H1 (cell line): ENCODE results near the gene P4HA3. TPM values are rescaled to one million over a fixed set of nuclear protein-coding genes. Genes with fewer than 3 reads are reported as not detected.

ENCODE experiments used
- CTCF ChIA-PET: fragments of 300-600 bp; sonication (Branson Sonifier 250); formaldehyde crosslinking; loops from one replicate; lab custom pipeline; 2021; ENCODE audit not compliant: partially characterized antibody; lab: Charles Lee
- POLR2A ChIA-PET: fragments of 300-600 bp; sonication (Branson Sonifier 250); formaldehyde crosslinking; loops from one replicate; lab custom pipeline; 2021; ENCODE audit warnings: inconsistent platforms; ENCODE audit not compliant: partially characterized antibody; lab: Charles Lee
- DNase-seq, 2 experiments: peaks; one replicate each; pipeline versions ENCODE4 v3.0.0 to v3.0.0-alpha.2; 2010 to 2022; ENCODE audit warnings: low spot score in 2 of 2, low read depth in 1 of 2, mixed read lengths in 1 of 2
- FAIRE-seq: peaks from 2 replicates; lab custom pipeline; 2011; peaks lifted over from hg19 to GRCh38; lab: Jason Lieb, UNC
- H2AFZ ChIP-seq: 2 replicates; pipeline ENCODE4 v1.8.1; 2012; ENCODE audit warnings: low read length, inconsistent platforms
- H2AK5ac ChIP-seq: 2 replicates; pipeline ENCODE4 v1.6.1; 2013; ENCODE audit warnings: low read depth, low read length
- H2BK120ac ChIP-seq: replicated peaks from 2 replicates; pipeline ENCODE3; 2013; ENCODE audit warnings: low read depth, low read length, inconsistent platforms
- H2BK12ac ChIP-seq: 2 replicates; pipeline ENCODE4 v1.6.1; 2013; ENCODE audit warnings: low read depth, low read length
- H2BK15ac ChIP-seq: 2 replicates; pipeline ENCODE4 v1.6.1; 2013; ENCODE audit warnings: low read length
- H2BK20ac ChIP-seq: 2 replicates; pipeline ENCODE4 v1.6.1; 2013; ENCODE audit warnings: low read length
- H2BK5ac ChIP-seq: 2 replicates; pipeline ENCODE4 v1.6.1; 2013; ENCODE audit warnings: low read depth, low read length
- H3K14ac ChIP-seq: 2 replicates; pipeline ENCODE4 v1.6.1; 2013; ENCODE audit warnings: inconsistent platforms; ENCODE audit not compliant: insufficient read length
- H3K18ac ChIP-seq: 2 replicates; pipeline ENCODE4 v1.6.1; 2013; ENCODE audit warnings: low read length; ENCODE audit errors: extremely low read depth
- H3K23ac ChIP-seq: 2 replicates; pipeline ENCODE4 v1.6.1; 2013; ENCODE audit warnings: inconsistent platforms; ENCODE audit not compliant: insufficient read length
- H3K23me2 ChIP-seq: 2 replicates; pipeline ENCODE4 v1.6.1; 2013; ENCODE audit warnings: low read depth, low read length
- H3K27ac ChIP-seq: 2 replicates; pipeline ENCODE4 v1.6.1; 2011; ENCODE audit warnings: low read depth, low read length, inconsistent platforms
- H3K27me3 ChIP-seq, 4 experiments: replicated peaks in 1 of 4; 1 replicate in 1 of 4; 2 replicates in 3 of 4; pipeline versions ENCODE4 v1.6.1 to v1.8.1; 2011 to 2013; ENCODE audit warnings: low read length in 3 of 4, mild to moderate bottlenecking in 3 of 4, inconsistent platforms in 2 of 4, mixed read lengths in 2 of 4, moderate library complexity in 1 of 4; ENCODE audit not compliant: control insufficient read depth in 3 of 4, insufficient read depth in 3 of 4; ENCODE audit errors: extremely low read depth in 1 of 4
- H3K36me3 ChIP-seq, 4 experiments: 2 replicates each; pipeline versions ENCODE4 v1.6.1 to v1.8.1; 2011 to 2013; ENCODE audit warnings: mild to moderate bottlenecking in 4 of 4, low read length in 3 of 4, moderate library complexity in 2 of 4, control low read depth in 1 of 4, inconsistent platforms in 1 of 4; ENCODE audit not compliant: insufficient read depth in 4 of 4, control insufficient read depth in 2 of 4
- H3K4ac ChIP-seq: replicated peaks from 2 replicates; pipeline ENCODE3; 2013; ENCODE audit warnings: low read length, low read depth, mixed read lengths, inconsistent platforms; ENCODE audit not compliant: insufficient read length
- H3K4me1 ChIP-seq, 4 experiments: replicated peaks in 1 of 4; 1 replicate in 1 of 4; 2 replicates in 3 of 4; pipeline versions ENCODE4 v1.6.1 to v1.8.1; 2011 to 2013; ENCODE audit warnings: low read length in 3 of 4, inconsistent platforms in 2 of 4, mixed read lengths in 1 of 4; ENCODE audit not compliant: insufficient read depth in 4 of 4, control insufficient read depth in 3 of 4
- H3K4me2 ChIP-seq, 2 experiments: 2 replicates each; pipeline versions ENCODE4 v1.6.1 to v1.8.1; 2011 to 2013; ENCODE audit warnings: low read depth in 2 of 2, low read length in 2 of 2, control low read depth in 1 of 2, inconsistent platforms in 1 of 2, mild to moderate bottlenecking in 1 of 2; ENCODE audit not compliant: insufficient read depth in 1 of 2
- H3K4me3 ChIP-seq, 4 experiments: fragments of 200-600, 300-600 bp in 1 of 4; sonication (generic), shearing (Covaris generic), sonication (Bioruptor Twin) in 1 of 4; 2 replicates each; pipeline versions ENCODE4 v1.5.1 to v1.8.1; 2011 to 2016; ENCODE audit warnings: low read length in 4 of 4, low read depth in 3 of 4, control low read depth in 2 of 4, inconsistent platforms in 2 of 4, mild to moderate bottlenecking in 2 of 4, mixed read lengths in 1 of 4, moderate library complexity in 1 of 4; ENCODE audit not compliant: insufficient read depth in 2 of 4; ENCODE audit errors: extremely low read depth in 1 of 4
- H3K56ac ChIP-seq: replicated peaks from 2 replicates; pipeline ENCODE3; 2013; ENCODE audit warnings: low read depth, mild to moderate bottlenecking, mixed read lengths, low read length, inconsistent platforms; ENCODE audit not compliant: insufficient read length
- H3K79me1 ChIP-seq: 2 replicates; pipeline ENCODE4 v1.6.1; 2013; ENCODE audit warnings: low read depth, low read length, control low read depth
- H3K79me2 ChIP-seq, 2 experiments: 2 replicates each; pipeline versions ENCODE4 v1.6.1 to v1.8.1; 2012 to 2013; ENCODE audit warnings: low read length in 2 of 2, mild to moderate bottlenecking in 2 of 2, inconsistent platforms in 1 of 2; ENCODE audit not compliant: insufficient read depth in 2 of 2, control insufficient read depth in 1 of 2
- H3K9ac ChIP-seq, 4 experiments: replicated peaks in 1 of 4; 1 replicate in 1 of 4; 2 replicates in 3 of 4; pipeline versions ENCODE4 v1.6.1 to v1.8.1; 2011 to 2013; ENCODE audit warnings: low read depth in 3 of 4, low read length in 3 of 4, control low read depth in 2 of 4, mild to moderate bottlenecking in 2 of 4, moderate library complexity in 2 of 4, inconsistent platforms in 1 of 4; ENCODE audit errors: extremely low read depth in 1 of 4
- H3K9me3 ChIP-seq, 2 experiments: 2 replicates each; pipeline versions ENCODE4 v1.6.1 to v1.8.1; 2012 to 2013; ENCODE audit warnings: mild to moderate bottlenecking in 2 of 2, moderate library complexity in 2 of 2, control low read depth in 1 of 2, inconsistent platforms in 1 of 2, low read depth in 1 of 2, low read length in 1 of 2, mixed read lengths in 1 of 2; ENCODE audit not compliant: insufficient read depth in 2 of 2
- H4K20me1 ChIP-seq, 2 experiments: replicated peaks in 1 of 2; 2 replicates each; pipeline versions ENCODE3 to v1.8.1; 2011 to 2013; ENCODE audit warnings: inconsistent platforms in 2 of 2, low read length in 2 of 2, mild to moderate bottlenecking in 1 of 2; ENCODE audit not compliant: insufficient read depth in 2 of 2, control insufficient read depth in 1 of 2
- H4K5ac ChIP-seq: 2 replicates; pipeline ENCODE4 v1.6.1; 2013; ENCODE audit warnings: low read length, low read depth, mixed read lengths, inconsistent platforms; ENCODE audit not compliant: insufficient read length
- H4K8ac ChIP-seq: 2 replicates; pipeline ENCODE4 v1.8.0; 2013; ENCODE audit warnings: mild to moderate bottlenecking, moderate library complexity, low read length, inconsistent platforms; ENCODE audit not compliant: insufficient read depth; ENCODE audit errors: extremely low read depth
- H4K91ac ChIP-seq: replicated peaks from 2 replicates; pipeline ENCODE3; 2013; ENCODE audit warnings: low read length, mixed read lengths, inconsistent platforms; ENCODE audit not compliant: insufficient read length
- CREB1 ChIP-seq: IDR thresholded peaks from 2 replicates; pipeline ENCODE4 v1.6.1; 2012; ENCODE audit warnings: inconsistent platforms
- EGR1 ChIP-seq: IDR thresholded peaks from 2 replicates; pipeline ENCODE4 v1.6.1; 2011; ENCODE audit warnings: low read depth, low read length, borderline replicate concordance
- NANOG ChIP-seq: IDR thresholded peaks from 2 replicates; pipeline ENCODE4 v1.6.1; 2011; ENCODE audit warnings: low read length, low read depth, mild to moderate bottlenecking, inconsistent platforms; ENCODE audit not compliant: insufficient read depth, poor library complexity, severe bottlenecking
- SRF ChIP-seq: IDR thresholded peaks from 2 replicates; pipeline ENCODE4 v1.6.1; 2011; ENCODE audit warnings: mild to moderate bottlenecking, low read depth, low read length, moderate library complexity
- WGBS, 2 experiments: shearing (Covaris generic) in 1 of 2; methylation state at CpG; one replicate each; pipeline versions ENCODE4 v1.1.6 to v1.1.7; 2013 to 2015; ENCODE audit warnings: low lambda C conversion rate in 2 of 2, mixed read lengths in 2 of 2, inconsistent platforms in 1 of 2, low coverage in 1 of 2, missing lambda C conversion rate in 1 of 2; ENCODE audit not compliant: insufficient replicate concordance in 2 of 2, insufficient coverage in 1 of 2, insufficient read length in 1 of 2; ENCODE audit errors: extremely low coverage in 1 of 2, missing lambda C conversion rate in 1 of 2; 5-methylcytosine and 5-hydroxymethylcytosine counted together
- polyA plus RNA-seq, 7 experiments: library from polyadenylated mRNA; depleted of rRNA in 3 of 7; stranded (reverse) in 5 of 7; unstranded in 2 of 7; fragments of >200 nt in 5 of 7; fragments of 200-250 nt in 2 of 7; gene quantifications; 1 replicate in 5 of 7; 2 replicates in 1 of 7; 4 replicates in 1 of 7; pipeline versions ENCODE4 v1.2.1 to v1.2.3, GENCODE V29; 2011 to 2013; ENCODE audit warnings: missing spikeins in 2 of 7, mixed read lengths in 2 of 7
- total RNA-seq: library from RNA; stranded (reverse); fragmentation: NEBNext Ultra II Directional; extraction: Animal tissue kit (Norgen Biotek cat#: 25700); gene quantifications from 2 replicates; pipeline ENCODE4 v1.2.1, GENCODE V29; 2021
- TF ChIP-seq, protein P1 (sequence below), 3 experiments: IDR thresholded peaks; 1 replicate in 2 of 3; 2 replicates in 1 of 3; pipeline versions ENCODE4 v1.5.1 to v1.6.1; 2011; ENCODE audit warnings: low read length in 3 of 3, mild to moderate bottlenecking in 3 of 3, inconsistent platforms in 2 of 3, low read depth in 1 of 3, moderate library complexity in 1 of 3; ENCODE audit not compliant: insufficient read depth in 1 of 3; ENCODE audit errors: control extremely low read depth in 1 of 3

P4HA3 gene
- total and polyA plus RNA-seq, 2 of the 8 experiments (the other 6 are each of a cell fraction or from before 2014, with no cell fraction given): 0.06 TPM; not detected in 1

DNA sequence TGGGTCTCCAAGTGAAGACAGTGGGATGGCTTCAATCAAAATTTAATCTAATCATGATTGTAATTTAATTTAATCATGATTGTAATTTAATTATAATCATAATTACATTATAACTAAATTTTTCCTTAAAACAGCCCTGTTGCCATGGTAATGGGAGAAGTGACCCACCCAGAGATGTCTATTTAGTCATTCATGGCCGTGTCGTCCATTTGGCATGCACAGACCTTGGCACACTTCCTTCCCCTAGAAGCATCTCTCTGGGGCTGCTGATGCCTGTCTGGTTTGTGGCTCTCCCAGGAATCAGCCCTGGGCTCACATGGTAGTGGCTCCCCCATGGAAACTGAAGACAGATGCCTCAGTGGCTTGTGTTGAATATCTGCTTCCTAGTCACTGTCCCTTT is 27.0 kb downstream of the P4HA3 start:
- Histone ChIP-seq H2AK5ac (no peak overlapping the region), H4K8ac (no peak overlapping the region), H3K23ac (no peak overlapping the region), H3K27me3 (no peaks in the 10 kb centered on the region), H2BK15ac (no peak overlapping the region), H3K18ac (no peak overlapping the region), H3K4me1 (no peaks in the 10 kb centered on the region), H3K36me3 (no peaks in the 10 kb centered on the region), H2BK5ac (no peak overlapping the region), H3K23me2 (no peaks in the 10 kb centered on the region), H4K5ac (no peak overlapping the region), H3K4ac (no peak overlapping the region), H3K4me2 (no peak overlapping the region), H2AFZ (no peak overlapping the region), H3K79me1 (no peaks in the 10 kb centered on the region), H4K20me1 (no peaks in the 10 kb centered on the region), H3K14ac (no peak overlapping the region), H3K27ac (no peak overlapping the region), H3K4me3 (no peak overlapping the region), H4K91ac (no peak overlapping the region), H3K9ac (no peak overlapping the region), H3K9me3 (no peaks in the 10 kb centered on the region), H2BK12ac (no peak overlapping the region), H3K79me2 (no peaks in the 10 kb centered on the region), H2BK120ac (no peak overlapping the region), H3K56ac (no peak overlapping the region), H2BK20ac (no peak overlapping the region)
- TF ChIP-seq EGR1 (no peak), CREB1 (no peak), SRF (no peak), NANOG (no peak)
- TF ChIP-seq, protein P1, sequence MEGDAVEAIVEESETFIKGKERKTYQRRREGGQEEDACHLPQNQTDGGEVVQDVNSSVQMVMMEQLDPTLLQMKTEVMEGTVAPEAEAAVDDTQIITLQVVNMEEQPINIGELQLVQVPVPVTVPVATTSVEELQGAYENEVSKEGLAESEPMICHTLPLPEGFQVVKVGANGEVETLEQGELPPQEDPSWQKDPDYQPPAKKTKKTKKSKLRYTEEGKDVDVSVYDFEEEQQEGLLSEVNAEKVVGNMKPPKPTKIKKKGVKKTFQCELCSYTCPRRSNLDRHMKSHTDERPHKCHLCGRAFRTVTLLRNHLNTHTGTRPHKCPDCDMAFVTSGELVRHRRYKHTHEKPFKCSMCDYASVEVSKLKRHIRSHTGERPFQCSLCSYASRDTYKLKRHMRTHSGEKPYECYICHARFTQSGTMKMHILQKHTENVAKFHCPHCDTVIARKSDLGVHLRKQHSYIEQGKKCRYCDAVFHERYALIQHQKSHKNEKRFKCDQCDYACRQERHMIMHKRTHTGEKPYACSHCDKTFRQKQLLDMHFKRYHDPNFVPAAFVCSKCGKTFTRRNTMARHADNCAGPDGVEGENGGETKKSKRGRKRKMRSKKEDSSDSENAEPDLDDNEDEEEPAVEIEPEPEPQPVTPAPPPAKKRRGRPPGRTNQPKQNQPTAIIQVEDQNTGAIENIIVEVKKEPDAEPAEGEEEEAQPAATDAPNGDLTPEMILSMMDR (IDR thresholded peaks at IDR 0.05; ENCODE audit: control extremely low read depth in 1 of 3, insufficient read depth in 1 of 3, low read depth in 1 of 3, low read length in 3 of 3): no peak
- FAIRE-seq (no peak), DNase-seq (no peak)
- WGBS, 2 experiments: 95% methylated on average over 2 of the region's 2 CpGs; no CpG with 5 or more reads in 1 of the 2 experiments
- ChIA-PET CTCF (no interaction called here), POLR2A (no interaction called here)
